Cerebellar nuclear complex (tissue), 1 donor: ENCODE measurements around the gene AHRR.

Experiments
- DNase-seq, 2 experiments: peaks; one replicate each; lab custom pipeline; 2025; lab: John Stamatoyannopoulos, UW

Gene AHRR

DNA sequence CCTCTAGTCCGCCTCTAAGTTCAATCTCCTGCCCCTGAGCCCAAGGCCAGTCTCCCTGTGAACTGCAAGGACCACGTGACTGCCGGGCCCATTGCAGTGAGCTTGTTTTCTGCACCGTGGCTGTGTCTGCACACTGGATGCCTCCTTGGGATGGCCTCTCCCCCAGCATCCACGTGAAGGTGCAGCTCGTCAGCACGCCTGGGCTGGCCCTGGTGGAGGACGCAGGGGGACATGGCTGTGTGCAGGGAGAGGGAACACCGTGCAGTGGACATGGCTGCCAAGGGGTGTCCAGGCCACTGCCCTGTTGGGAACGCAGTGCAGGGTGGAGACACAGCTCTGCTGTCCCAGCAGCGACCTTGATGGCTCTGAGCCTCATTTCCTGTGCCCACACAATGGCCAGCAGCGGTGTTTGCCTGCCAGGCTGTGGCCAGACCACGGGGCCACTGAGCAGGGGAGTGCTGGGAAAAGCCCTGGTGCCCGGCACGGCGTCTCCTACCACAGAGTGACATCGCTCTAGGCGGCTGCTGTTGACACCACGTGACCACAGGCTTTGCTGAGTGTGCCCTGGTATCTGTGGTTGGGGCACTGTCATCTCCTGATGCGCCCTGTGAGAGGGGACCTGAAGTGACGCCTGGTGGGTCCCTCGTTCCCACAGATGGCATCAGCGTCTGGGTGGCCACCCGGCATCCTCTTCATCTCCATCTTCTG, 94.6 kb downstream of the AHRR start:
- DNase-seq = no peak

- DNase-seq = no peak
These were observed 95.1 kb downstream of the AHRR start for GRCh38 chr5:416636-416960.

GRCh38 chr5:417301-418161, 96.0 kb downstream of the AHRR start:
- DNase-seq = no peak

GRCh38 chr5:418162-419121, 96.9 kb downstream of the AHRR start:
- DNase-seq = no peak

DNA sequence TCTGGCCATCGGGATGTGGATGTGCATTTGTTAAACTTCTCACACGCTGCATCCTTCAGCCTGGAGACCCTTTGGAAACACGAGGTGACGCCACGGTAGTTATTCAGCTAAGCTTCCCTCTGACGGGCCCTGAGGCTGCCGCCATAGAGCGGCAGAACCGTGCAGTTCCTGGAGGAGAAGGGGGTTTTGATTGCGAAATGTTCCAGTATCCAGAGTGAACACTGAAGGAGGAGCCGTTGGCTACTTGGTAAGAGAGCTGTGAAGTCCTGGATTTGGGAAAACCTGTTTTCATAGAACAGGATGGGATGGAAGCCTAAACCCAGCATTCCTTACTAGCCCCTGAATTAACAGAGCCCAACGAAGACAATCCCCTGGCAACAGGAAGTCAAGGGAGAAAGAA, 98.5 kb downstream of the AHRR start:
- DNase-seq = no peak

DNA sequence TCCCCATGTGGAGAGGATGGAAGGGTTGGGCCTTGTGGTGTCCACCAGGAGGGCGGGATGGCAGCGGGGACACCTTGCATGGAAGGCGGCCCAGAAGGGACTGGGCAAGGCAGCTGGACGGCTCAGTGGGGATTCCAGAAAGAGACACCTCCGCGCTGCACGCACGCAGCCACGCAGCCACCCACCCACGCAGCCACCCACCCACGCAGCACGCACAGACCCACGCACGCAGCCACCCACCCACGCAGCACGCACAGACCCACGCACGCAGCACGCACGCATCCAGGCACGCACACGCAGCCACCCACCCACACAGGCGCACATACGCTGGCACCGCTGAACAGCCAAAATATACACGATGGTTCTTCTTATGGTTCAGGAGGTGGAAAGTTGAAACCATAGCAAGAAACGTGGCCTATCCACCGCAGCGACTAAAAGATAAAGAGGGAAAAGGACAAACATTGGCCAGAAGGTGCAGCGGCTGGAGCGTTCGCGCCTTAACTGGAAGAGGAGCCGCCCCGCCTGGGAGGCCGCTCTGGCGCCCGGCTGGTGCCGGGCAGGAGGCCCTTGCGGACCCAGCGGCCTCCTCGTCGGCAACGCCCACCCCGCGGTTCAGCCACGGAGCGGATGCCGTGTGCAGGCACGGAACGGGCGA, 99.2 kb downstream of the AHRR start:
- no peak for DNase-seq

DNA sequence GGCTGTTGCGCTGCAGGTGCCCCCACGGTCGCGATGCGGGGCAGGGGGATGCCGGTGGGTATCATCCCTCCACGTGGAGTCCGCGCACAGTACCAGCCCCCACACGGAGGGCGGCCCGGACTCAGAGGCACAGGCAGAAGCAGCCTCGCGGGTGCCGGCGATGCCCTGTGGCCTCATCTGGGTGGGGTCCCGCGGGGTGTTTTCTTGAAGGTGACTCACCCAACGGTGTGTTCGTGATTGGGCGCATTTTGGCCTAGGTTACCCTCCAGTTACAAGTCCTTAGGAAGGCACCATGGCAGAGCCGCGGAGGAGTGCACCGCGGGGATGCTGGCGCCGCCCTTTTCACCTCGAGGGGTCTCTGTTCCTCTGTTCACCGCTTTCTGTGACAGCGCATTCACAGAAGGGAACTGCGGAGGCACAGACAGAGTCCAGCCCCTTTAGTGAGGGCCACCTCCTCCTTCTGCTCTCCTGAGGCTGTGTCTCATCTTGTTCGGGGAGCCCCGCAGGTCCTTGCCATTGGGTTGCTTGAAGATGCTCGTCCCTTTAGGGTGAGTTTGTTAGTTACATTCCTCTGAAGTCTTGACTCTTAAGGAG, 99.9 kb downstream of the AHRR start:
- DNase-seq = no peak

- no peak for DNase-seq
These were observed 100.4 kb downstream of the AHRR start for GRCh38 chr5:421901-422300.

DNA sequence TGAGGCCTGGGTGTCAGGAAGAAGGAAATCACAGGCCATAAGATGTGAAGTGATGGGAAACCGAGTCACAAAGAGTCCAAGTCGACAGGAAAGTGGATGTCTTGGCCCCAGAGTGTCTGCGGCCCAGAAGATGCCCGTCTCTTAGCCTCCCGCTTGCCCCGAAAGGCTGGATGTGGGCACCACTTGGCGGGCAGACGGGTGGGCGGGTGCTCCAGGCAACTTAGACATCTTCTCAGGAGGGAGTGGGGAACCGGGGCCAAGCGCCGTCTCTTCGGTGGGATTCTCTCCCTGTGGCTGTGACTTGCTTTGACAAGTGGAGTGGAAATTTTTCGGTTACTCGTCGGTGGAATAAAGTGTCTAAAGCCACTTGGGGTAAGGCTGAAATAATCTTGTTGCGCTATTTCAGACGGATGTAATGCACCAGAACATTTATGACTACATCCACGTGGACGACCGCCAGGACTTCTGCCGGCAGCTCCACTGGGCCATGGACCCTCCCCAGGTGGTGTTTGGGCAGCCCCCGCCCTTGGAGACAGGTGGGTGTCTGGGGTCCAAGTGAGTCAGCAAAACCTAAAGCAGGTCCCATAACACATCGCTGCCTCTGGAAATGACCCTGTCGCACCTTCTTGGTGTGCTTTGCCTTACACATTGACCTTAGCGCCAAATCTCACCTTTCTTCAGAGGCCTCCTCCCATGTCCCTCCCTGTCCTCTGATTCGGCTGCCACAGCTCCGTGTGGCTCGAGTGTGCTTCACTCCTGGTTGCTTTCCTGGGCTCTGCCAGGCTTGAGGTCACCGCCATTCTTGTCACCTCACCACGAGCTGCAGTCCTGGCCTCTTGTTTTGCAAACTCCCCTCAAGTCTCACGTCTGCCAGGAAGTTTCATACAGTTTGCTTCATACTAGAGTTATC, 101.1 kb downstream of the AHRR start:
- no peak for DNase-seq

- DNase-seq = no peak
These were observed 101.7 kb downstream of the AHRR start for GRCh38 chr5:423233-423565.

DNA sequence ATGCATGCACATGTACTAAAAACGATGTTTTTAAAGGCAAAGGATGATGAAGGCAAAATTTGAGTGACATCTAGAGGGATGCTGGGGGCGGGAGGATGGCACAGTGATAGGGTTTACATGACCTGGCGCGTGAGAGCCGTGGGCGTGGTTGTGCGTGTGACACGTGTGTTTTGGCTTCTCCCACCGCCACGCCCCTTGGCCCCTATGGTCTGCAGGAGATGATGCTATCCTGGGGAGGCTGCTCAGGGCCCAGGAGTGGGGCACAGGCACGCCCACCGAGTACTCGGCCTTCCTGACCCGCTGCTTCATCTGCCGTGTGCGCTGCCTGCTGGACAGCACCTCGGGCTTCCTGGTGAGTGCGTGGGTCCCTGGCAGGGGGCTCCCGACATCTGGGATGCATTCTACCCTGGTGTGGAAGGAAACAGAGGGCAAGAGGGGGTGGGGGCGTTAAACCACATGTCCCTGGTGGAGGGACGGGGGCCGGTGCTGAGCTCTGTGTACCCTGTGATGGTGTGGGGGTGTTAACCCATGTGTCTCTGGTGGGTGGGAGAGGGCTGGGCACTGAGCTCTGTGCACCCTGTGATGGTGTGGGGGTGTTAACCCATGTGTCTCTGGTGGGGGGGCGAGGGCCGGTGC, 102.2 kb downstream of the AHRR start:
- DNase-seq = no peak

DNA sequence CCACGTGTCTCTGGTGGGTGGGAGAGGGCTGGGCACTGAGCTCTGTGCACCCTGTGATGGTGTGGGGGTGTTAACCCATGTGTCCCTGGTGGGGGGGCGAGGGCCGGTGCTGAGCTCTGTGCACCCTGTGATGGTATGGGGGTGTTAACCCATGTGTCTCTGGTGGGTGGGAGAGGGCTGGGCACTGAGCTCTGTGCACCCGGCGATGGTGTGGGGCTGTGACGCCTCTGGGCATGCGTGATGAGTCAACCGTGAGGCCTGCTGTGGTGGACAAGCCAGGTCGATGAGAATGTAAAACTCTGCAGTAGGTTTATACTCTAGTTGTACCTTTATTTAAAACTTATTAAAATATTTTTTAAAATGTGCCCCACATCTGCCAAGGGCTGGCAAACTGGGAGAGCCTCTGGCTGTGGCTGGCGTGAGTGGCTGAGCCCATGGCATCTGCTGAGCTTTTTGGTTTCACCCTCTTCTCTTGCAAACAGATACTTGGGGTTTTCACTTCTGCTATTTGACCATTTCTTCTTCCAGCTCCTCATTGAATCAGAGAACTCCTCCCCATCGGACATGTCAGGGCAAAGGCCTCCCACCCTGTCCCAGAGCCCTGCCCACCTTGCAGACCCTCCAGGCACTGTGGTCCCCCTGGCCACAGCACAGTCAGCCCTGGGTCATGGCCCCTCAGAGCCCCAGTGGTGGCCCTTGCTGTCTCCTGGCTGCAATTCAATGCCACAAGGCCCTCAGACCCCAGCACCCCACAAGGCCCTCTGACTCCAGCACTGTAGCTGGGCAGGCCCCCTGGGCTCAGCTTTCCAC, 103.0 kb downstream of the AHRR start:
- no peak for DNase-seq

DNA sequence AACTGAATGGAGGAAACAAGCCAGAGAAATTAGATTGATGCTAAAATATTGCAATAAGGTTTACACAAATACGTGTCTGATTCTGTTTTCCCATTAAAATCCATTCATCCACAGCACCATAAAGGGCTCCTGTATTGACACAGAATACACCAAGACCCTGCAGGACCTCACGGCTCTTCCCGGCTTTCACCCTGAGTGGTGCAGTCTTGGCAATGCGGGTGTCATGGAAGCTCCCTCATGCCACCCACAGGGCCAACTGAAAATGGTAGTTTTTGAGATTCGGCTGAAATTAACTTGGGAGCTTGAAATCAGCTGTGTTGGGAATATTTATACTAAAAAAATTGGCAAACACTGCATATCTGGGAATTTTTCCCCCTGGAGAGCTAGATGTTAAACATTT, 104.2 kb downstream of the AHRR start:
- no peak for DNase-seq

DNA sequence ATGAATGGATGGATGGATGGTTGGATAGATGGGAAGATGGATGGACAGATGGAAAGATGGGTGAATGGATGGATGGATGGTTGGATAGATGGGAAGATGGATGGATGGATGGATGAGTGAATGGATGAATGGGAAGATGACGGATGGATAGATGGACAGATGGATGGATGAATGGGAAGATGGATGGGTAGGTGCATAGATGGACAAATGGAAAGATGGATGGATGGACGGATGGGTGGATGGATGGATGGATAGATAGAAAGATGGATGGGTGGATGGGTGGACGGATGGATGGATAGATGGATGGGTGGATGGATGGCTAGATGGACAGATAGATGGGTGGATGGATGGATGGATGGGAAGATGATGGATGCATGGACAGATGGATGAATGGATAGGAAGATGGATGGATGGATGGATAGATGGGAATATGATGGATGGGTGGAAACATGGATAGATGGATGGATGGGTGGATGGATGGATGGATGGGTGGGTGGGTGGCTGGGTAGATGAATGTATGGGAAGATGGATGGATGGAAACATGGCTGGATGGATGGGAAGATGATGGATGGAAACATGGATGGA, 105.0 kb downstream of the AHRR start:
- no peak for DNase-seq

DNA sequence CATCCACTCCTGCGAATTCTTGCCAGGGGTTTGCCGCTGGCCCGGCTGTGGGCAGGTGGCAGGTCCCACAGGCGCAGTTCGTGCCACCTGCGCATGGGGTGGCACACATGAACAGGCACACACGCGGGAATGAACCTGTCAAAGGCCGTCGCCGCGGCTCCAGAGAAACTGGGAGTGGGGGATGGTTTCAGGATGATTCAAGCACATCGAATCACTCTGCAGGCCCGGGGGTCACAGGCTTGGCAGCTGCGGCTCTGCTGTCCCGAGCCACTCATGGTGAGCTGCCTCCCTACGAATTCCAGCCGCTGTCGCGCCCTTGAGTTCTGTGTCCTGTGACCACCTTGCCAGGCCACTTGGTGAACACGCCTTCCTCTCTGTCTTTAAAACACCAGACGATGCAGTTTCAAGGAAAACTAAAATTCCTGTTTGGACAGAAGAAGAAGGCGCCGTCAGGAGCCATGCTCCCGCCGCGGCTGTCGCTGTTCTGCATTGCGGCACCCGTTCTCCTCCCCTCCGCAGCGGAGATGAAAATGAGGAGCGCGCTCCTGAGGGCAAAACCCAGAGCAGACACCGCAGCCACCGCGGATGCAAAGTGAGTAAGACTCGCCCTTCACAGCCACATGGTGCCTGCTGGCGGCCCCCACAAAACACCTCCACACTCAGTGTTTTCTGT, 106.0 kb downstream of the AHRR start:
- no peak for DNase-seq

DNA sequence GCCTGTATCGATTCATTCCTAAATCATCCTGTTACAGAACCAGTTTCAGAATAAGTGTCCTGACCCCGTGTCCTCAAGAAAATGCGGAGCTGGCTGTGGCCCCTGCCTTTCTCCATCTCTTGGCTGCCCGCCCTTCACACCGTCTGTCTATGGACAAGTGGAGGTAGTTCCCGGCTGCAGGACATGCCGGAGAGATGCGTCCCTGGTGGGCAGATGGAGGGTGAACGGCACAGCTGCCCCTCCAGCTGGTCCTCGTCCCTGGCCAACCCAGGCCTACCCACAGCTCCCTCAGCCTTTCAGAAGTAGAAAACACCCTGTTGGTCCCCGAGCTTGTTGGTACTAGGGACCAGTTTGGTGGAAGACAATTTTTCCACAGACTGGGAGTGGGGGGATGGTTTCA, 106.7 kb downstream of the AHRR start:
- no peak for DNase-seq

GRCh38 chr5:428754-429452, 107.4 kb downstream of the AHRR start:
- no peak for DNase-seq
